GM21825 (cell line): Measurements from ENCODE around the gene PRDM15.
A peak's percentile ranks its signal among the peaks of the same experiment; 100 is the strongest.

Source experiments
- ATAC-seq: cut with Tn5 transposase; IDR thresholded peaks from one replicate; pipeline ENCODE4 v1.9.1; 2021; ENCODE audit warnings: mild to moderate bottlenecking, moderate library complexity; ENCODE audit not compliant: unreplicated experiment

Gene PRDM15

GRCh38 chr21:41828884-41829360, 50.2 kb downstream of the PRDM15 start:
- ATAC-seq: no peak

- no peak for ATAC-seq
Observed at GRCh38 chr21:41827951-41828883, 50.9 kb downstream of the PRDM15 start.

- no peak for ATAC-seq
Observed at GRCh38 chr21:41825881-41826280, 53.3 kb downstream of the PRDM15 start.

GRCh38 chr21:41825216-41825615, 53.9 kb downstream of the PRDM15 start:
- no peak for ATAC-seq

GRCh38 chr21:41824466-41825207, 54.5 kb downstream of the PRDM15 start:
- no peak for ATAC-seq

GRCh38 chr21:41823906-41824305, 55.2 kb downstream of the PRDM15 start:
- ATAC-seq: no peak

- no peak for ATAC-seq
Observed at GRCh38 chr21:41823166-41823565, 56.0 kb downstream of the PRDM15 start.

GRCh38 chr21:41821756-41822431, 57.2 kb downstream of the PRDM15 start:
- no peak for ATAC-seq

- ATAC-seq: no peak
Observed at GRCh38 chr21:41821081-41821755, 57.9 kb downstream of the PRDM15 start.

GRCh38 chr21:41820384-41821080, 58.6 kb downstream of the PRDM15 start:
- ATAC-seq: no peak

GRCh38 chr21:41819856-41820281, 59.3 kb downstream of the PRDM15 start:
- no peak for ATAC-seq

GRCh38 chr21:41819236-41819855, 59.8 kb downstream of the PRDM15 start:
- ATAC-seq: no peak

GRCh38 chr21:41817877-41818855, 61.0 kb downstream of the PRDM15 start:
- no peak for ATAC-seq

GRCh38 chr21:41817228-41817627, 61.9 kb downstream of the PRDM15 start:
- ATAC-seq: no peak

- ATAC-seq: peak; percentile 65
Observed at GRCh38 chr21:41816583-41817165, 62.5 kb downstream of the PRDM15 start.

GRCh38 chr21:41815652-41816582, 63.2 kb downstream of the PRDM15 start:
- no peak for ATAC-seq

GRCh38 chr21:41813226-41813625, 65.9 kb downstream of the PRDM15 start:
- no peak for ATAC-seq
